ENCODE measurements around the gene URM1. TPM values are rescaled to one million over a fixed set of nuclear protein-coding genes. Genes with fewer than 3 reads are reported as not detected.
"Not testable (repeated sequence)": the region's sequence is repeated elsewhere in the genome, so short reads cannot be mapped to it uniquely, and the experiment has no call there.

Gene URM1
- total RNA-seq, 4 donors from 2014 or later = 24.9 to 47.7 (median 42.4) TPM

DNA sequence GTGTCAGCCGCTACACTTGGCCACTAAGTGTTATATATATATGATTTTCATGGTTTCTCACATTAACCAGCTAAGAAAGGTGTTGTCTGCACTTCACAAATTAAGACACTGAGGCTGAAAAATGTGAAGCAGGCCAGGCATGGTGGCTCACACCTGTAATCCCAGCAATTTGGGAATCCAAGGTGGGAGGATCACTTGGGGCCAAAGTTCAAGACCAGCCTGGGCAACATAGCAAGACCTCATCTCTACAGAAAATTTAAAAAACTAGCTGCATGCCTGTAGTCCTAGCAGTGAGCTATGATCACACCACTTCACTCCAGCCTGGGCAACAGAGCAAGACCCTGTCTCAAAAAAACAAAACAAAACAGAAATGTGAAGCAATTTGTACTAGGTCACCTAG lies 46.8 kb upstream of the URM1 start:
- TF ChIP-seq, protein P1, sequence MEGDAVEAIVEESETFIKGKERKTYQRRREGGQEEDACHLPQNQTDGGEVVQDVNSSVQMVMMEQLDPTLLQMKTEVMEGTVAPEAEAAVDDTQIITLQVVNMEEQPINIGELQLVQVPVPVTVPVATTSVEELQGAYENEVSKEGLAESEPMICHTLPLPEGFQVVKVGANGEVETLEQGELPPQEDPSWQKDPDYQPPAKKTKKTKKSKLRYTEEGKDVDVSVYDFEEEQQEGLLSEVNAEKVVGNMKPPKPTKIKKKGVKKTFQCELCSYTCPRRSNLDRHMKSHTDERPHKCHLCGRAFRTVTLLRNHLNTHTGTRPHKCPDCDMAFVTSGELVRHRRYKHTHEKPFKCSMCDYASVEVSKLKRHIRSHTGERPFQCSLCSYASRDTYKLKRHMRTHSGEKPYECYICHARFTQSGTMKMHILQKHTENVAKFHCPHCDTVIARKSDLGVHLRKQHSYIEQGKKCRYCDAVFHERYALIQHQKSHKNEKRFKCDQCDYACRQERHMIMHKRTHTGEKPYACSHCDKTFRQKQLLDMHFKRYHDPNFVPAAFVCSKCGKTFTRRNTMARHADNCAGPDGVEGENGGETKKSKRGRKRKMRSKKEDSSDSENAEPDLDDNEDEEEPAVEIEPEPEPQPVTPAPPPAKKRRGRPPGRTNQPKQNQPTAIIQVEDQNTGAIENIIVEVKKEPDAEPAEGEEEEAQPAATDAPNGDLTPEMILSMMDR (IDR thresholded peaks at IDR 0.05) = no peak
- TF ChIP-seq POLR2A (IDR thresholded peaks at IDR 0.05) = no peak
- H3K9me3 ChIP-seq = no peaks in the 10 kb centered on the region
- no peak overlapping the region for H3K27ac ChIP-seq
- H3K27me3 ChIP-seq = no peaks in the 10 kb centered on the region
- no peak for DNase-seq
- H3K4me1 ChIP-seq = peaks cover 4 to 25% (median 12%) of the 10 kb centered on the region in 4 donors
- H3K36me3 ChIP-seq = peaks cover 0 to 42% (median 0%) of the 10 kb centered on the region in 3 donors
- no peak overlapping the region for H3K4me3 ChIP-seq

DNA sequence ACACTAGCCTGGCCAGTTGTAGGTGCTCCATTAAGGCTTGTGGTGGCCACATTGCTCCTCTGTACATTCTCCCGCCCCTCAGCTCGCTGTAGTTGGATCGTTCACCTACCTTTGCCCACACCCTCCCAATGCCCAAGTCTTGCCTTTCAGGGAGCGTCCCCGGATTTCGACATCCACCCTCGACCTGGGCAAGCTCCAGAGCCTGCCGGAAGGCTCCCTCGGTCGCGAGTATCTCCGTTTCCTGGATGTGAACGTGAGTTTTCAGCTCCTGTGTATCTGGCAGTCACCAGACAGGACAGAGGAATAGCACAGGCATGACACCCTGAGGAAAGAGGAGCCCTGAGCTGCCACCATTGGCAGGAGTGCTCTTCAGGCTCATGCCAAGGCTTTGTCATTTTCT lies 45.5 kb upstream of the URM1 start:
- TF ChIP-seq, protein P1 (IDR thresholded peaks at IDR 0.05) = no peak
- TF ChIP-seq POLR2A (IDR thresholded peaks at IDR 0.05) = no peak
- H3K27ac ChIP-seq = peak overlapping the region in 1 of 4 donors; percentile 3
- H3K9me3 ChIP-seq = no peaks in the 10 kb centered on the region
- peaks cover 0 to 42% (median 0%) of the 10 kb centered on the region in 3 donors for H3K36me3 ChIP-seq
- DNase-seq = no peak
- peaks cover 6 to 25% (median 12%) of the 10 kb centered on the region in 4 donors for H3K4me1 ChIP-seq
- H3K27me3 ChIP-seq = no peaks in the 10 kb centered on the region
- H3K4me3 ChIP-seq = no peak overlapping the region

GRCh38 chr9:128333451-128333869 lies 37.7 kb upstream of the URM1 start:
- Histone ChIP-seq H3K36me3 (peaks cover 0 to 25% (median 0%) of the 10 kb centered on the region in 3 donors), H3K4me3 (no peak overlapping the region), H3K4me1 (peaks cover 0 to 3% (median 0%) of the 10 kb centered on the region in 4 donors), H3K9me3 (no peaks in the 10 kb centered on the region), H3K27ac (no peak overlapping the region), H3K27me3 (no peaks in the 10 kb centered on the region)
- DNase-seq = no peak
- TF ChIP-seq, protein P1 (IDR thresholded peaks at IDR 0.05) = no peak
- TF ChIP-seq POLR2A (IDR thresholded peaks at IDR 0.05) = no peak

GRCh38 chr9:128335161-128335560 lies 36.0 kb upstream of the URM1 start:
- DNase-seq = no peak
- H3K27ac ChIP-seq = no peak overlapping the region
- TF ChIP-seq, protein P1 (IDR thresholded peaks at IDR 0.05) = no peak
- TF ChIP-seq POLR2A (IDR thresholded peaks at IDR 0.05) = no peak
- H3K36me3 ChIP-seq = peaks cover 0 to 21% (median 0%) of the 10 kb centered on the region in 3 donors
- H3K4me1 ChIP-seq = no peaks in the 10 kb centered on the region
- H3K27me3 ChIP-seq = no peaks in the 10 kb centered on the region
- no peak overlapping the region for H3K4me3 ChIP-seq
- H3K9me3 ChIP-seq = no peaks in the 10 kb centered on the region

DNA sequence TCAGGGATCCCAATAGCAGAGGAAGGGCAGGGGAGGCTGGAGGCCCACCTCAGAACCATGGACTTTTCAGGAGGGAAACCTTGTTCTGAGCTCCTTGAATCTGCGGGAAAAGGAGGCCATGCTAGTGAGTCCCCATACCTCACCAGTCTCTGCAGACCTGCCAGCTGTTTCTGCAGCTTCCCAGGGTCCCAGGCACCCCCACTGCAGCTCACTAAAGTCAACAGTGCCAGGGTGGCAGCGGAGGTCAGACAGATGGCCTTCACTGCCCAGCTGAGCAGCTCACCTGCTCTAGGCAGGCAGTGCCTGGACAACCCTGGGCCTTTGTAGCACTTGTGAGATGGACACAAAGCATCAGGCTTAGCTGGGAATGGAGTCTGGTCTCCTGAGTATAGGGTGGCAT lies 35.3 kb upstream of the URM1 start:
- no peak for TF ChIP-seq POLR2A (IDR thresholded peaks at IDR 0.05)
- TF ChIP-seq, protein P1 (IDR thresholded peaks at IDR 0.05) = no peak
- no peak overlapping the region for H3K4me3 ChIP-seq
- no peak for DNase-seq
- H3K36me3 ChIP-seq = peaks cover 0 to 21% (median 0%) of the 10 kb centered on the region in 3 donors
- no peak overlapping the region for H3K27ac ChIP-seq
- H3K9me3 ChIP-seq = no peaks in the 10 kb centered on the region
- H3K4me1 ChIP-seq = peaks cover 0 to 3% (median 1%) of the 10 kb centered on the region in 4 donors
- no peaks in the 10 kb centered on the region for H3K27me3 ChIP-seq

DNA sequence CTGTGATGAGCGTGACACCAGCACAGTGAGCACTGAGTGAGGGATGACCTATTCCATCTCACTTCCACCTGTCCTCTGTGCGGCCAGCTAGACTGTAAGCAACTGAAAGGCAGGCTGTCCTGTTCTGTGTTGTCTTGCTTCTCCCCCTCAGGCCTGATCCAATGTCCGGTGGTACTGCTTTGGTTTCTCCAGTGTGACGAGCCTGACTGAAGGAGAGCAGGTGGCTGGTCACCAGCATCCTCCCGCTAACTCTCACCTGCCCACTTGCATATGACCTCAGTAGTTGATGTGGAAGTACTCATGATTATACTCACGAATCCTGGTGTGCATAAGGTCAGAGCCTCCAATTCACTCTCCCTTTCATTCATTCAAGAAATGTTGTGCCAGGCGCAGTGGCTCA lies 33.2 kb upstream of the URM1 start:
- H3K27ac ChIP-seq = no peak overlapping the region
- H3K27me3 ChIP-seq = no peaks in the 10 kb centered on the region
- peaks cover 0 to 21% (median 0%) of the 10 kb centered on the region in 3 donors for H3K36me3 ChIP-seq
- H3K9me3 ChIP-seq = no peaks in the 10 kb centered on the region
- DNase-seq = no peak
- no peak overlapping the region for H3K4me3 ChIP-seq
- peaks cover 0 to 17% (median 5%) of the 10 kb centered on the region in 4 donors for H3K4me1 ChIP-seq
- TF ChIP-seq POLR2A (IDR thresholded peaks at IDR 0.05) = no peak
- TF ChIP-seq, protein P1 (IDR thresholded peaks at IDR 0.05) = no peak

DNA sequence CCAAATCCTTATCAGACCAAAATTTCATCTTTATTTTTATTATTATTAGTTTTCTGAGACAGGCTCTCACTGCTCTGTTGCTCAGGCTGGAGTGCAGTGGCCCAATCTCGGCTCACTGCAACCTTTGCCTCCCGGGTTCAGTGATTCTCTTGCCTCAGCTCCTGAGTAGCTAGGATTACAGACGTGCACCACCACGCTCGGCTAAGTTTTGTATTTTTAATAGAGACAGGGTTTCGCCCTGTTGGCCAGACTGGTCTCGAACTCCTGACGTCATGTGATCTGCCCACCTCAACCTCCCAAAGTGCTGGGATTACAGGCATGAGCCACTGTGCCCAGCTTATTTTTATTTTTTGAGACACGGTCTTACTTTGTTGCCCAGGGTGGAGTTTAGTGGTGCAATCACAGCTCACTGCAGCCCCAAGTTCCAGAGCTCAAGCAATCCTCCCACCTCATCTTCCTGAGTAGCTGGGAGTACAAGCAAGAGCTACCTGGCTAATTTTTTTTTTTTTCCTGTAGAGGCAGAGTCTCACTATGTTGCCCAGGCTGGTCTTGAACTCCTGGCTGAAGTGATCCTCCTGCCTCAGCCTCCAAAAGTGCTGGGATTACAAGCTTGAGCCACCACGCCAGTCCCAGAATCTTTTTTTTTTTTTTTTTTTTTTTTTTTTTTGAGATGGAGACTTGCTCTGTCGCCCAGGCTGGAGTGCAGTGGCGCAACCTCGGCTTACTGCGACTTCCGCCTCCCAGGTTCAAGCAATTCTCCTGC lies 32.1 kb upstream of the URM1 start:
- H3K4me1 ChIP-seq = peaks cover 0 to 19% (median 5%) of the 10 kb centered on the region in 4 donors
- not testable (repeated sequence) for H3K9me3 ChIP-seq, H3K4me3 ChIP-seq, DNase-seq, H3K27me3 ChIP-seq
- peak overlapping the region in 1 of 4 donors; percentile 98 for H3K27ac ChIP-seq
- H3K36me3 ChIP-seq = peaks cover 0 to 21% (median 0%) of the 10 kb centered on the region in 3 donors
